Activated CD4-positive, alpha-beta T cell treated with anti-CD3 and anti-CD28 coated beads, Interleukin-2, amount 50 U/mL, for 1 hour (primary cell): ENCODE measurements around the gene RSAD2.
"Not testable (repeated sequence)": the region's sequence is repeated elsewhere in the genome, so short reads cannot be mapped to it uniquely, and the experiment has no call there.

Experiments used
- DNase-seq: peaks from one replicate; pipeline ENCODE4 v3.0.0-alpha.2; 2020

RSAD2 gene

DNA sequence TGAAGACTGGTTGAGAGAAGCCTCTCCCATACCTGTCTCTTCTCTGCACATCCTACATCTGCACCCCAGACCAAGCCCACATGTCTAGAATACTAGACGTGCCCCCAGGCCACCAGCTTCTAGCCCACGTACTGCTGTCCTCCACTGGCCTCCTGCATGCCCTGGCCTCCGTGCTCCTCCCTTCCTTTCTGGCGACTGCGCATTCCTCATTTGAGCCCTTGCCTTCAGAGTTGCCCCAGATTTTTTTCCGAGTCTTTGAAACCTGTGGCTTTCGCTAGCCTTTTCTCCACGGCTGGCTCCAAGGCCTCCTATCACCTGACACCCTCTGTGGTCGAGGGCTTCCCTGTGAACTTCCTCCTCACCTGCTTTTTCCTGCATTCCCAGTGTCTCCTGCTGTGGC lies 50.9 kb downstream of the RSAD2 start:
- DNase-seq: no peak

DNA sequence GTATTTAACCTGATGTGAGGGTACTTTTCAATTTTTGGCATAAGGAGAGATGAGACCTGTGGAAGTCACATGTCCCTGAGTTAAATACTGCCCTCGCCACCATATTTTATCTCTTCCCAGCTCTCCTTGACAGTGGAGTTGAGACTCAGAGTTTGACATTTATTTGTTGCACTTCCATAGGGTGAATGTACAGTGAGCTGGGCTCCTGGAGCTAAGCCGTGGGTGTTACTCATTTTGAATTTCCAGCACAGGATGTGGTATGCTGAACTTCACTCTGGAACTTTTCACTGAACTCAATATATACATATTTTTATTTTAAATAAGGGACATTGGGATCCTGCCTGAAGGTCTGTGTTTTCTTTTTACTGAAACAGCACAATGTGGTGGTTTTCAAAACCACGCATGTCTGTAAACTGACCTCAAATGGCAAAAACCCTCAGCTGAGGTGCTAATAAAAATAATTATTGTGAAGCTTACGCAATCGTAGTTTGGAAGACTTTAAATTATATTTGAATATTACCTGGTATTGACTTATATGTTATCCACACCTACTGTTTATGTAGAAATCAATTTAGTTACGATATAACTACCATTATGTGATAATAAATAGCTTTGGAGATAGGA lies 51.7 kb downstream of the RSAD2 start:
- DNase-seq: no peak

DNA sequence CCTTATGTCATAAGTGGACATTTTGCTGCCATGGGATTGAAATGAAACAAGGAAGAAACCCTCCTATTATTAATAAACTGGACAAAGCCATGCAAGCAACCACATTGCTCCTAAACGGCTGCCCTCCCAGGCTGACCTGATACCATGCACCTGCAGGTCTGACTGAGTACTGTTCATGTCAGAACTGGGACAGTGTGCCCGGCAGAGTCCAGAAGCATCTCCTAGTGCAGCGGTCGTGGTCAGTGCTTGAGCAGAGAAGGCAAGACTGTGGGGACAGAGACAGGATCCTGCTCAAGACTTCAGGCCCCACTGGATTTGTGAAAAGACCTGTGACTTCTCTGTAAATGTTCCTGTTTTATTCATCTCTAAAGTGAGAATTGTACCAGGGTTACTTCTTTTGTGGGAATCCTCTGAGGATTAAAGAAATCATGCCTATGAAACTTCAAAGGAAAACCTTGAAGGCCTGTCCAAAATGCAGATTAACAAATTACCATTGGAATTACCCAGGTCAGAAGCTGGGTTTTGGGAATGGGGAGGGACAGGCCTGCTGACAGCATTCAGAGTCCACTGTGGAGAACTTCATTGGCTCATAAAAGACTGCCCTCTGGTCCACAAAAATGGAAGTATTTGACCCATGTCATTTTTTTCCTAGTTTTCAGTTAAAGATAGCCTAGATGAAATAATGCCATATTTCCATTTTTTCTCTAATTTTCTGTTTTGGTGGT lies 53.5 kb downstream of the RSAD2 start:
- no peak for DNase-seq

DNA sequence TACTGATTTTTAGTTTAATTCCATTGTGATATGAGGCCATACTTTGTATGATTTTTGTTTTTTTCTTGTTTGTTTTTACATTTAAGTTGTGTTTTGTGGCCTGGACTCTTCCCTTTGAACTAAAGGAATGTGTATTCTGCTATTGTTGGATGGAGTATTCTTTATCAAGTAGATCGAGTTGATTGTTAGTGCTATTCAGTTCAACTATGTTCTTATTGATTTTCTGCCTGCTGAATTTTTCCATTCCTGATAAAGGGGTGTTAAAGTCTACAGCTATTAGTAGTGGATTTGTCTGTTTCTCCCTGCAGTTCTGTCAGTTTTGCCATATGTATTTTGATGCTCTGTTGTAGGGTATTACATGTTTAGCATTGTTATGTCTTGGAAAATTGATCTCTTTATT lies 54.2 kb downstream of the RSAD2 start:
- no peak for DNase-seq

DNA sequence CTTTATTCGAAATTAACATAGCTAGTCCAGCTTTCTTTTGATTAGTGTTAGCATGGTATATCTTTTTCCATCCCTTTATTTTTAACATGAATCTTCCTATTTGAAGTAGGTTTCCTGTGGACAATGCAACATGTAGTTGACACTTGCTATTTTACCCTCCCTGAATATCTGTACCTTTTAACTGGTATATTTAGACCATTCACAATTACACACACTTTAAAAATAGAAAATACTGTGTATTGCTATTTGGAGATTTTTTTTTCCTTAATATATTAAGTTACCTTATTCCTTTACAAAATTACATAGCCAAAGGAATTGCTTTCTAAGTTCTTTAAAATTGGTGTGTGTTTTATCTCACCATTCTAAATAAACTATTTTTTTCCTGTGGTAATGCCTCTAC lies 54.6 kb downstream of the RSAD2 start:
- DNase-seq: no peak

DNA sequence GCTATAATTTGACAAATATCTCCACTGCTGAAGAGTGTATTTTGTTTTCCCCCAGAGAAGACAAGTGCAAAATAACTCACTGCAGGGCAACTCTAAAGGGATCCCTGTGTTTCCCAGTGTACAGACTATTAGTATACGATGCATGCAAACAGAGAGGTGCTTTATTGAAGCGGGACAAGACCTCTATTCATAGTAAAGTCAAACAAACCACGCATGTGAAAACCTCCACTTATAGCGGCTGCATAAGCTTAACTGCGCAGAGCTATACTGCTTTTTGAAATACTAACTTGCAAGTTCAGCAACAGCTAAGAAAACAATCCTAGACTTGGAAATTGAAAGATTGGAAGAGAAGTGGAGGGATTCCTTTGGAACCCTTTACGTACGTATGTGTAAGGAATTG lies 55.3 kb downstream of the RSAD2 start:
- DNase-seq: no peak

DNA sequence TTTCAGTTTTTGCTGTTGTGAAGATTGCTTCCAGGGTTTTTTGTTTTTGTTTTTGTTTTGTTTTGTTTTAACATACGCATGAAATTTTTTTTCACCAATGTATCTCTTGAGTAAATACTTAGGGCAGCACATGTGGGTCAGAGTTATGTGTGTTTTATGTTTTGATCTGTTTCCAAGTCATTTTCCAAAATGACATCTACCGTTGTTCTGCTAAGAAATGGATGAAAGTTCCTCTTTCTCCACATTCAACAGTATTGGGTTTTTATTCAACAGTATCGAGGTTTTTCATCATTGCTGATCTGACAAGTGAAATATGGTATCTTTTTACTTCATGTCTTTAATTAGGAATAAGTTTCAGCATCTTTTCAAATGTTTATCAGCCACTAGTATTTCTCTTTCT lies 56.3 kb downstream of the RSAD2 start:
- no peak for DNase-seq

DNA sequence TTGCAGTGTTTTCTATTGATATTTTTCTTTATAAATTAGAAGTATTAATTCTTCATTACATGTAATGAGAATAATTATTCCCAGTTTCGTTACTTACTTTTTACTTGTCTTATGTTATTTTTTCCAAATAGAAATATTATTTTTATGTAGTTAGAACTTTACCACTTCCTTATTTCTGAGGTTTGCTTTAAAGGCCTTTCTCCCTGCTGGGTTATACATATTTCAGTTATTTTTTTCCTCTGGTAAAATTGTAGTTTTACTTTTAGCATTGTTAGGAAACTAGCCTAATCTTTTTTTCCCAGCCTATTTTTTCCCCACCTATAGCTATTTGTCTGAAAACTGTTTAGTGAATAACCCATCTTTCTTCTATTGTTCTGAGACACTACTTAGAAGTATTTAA lies 56.8 kb downstream of the RSAD2 start:
- no peak for DNase-seq

DNA sequence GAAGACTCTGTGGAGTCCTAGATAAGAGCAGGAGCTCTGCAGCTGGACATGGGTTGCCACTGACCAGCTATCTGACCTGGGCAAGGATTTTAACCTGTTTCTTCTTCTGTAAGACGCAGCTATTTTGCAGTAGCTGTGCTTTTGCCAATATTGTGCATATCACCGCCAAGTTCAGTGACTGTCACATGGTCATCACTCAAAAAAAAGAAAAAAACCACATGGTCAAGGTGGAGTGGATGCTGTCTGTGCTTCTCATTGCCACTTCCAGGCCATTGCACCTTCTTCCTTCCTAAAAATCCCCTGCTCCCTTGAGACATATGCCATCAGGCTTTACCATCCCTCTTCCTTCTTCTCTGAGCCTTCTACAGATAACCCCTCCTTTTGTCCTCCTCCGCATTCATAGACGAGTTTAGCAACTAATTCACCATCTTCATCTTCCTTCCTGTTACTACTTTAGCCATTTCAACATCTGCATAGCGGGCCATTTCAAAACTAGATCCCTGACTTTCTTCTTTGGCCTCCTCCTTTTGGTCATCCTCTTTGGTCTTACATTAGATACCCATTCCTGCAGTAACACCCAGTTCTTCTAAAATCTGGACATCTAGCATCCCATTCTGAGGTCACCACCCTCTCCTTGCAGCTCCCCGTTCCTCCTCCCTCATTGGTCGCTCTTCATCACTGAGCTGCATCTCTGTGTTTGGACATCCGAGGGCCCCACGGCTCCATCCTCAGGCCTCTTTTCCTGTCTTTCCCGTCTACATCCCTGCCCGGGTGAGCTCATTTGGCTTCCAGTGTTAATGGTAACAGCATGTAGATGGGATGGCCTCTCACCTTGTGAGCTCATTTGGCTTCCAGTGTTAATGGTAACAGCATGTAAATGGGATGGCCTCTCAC lies 57.4 kb downstream of the RSAD2 start:
- DNase-seq: no peak

DNA sequence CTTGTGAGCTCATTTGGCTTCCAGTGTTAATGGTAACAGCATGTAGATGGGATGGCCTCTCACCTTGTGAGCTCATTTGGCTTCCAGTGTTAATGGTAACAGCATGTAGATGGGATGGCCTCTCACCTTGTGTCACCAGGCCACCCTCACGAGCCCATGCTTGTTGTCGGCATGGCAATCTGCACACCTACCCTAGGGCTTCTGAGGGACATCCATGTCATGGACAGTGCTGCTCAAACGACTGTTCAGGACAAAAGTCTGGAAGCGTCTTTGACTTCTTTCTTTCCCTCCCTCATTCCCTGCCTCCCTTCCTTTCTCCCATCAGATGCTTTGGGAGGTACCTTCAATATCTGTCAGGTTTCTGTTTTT lies 58.1 kb downstream of the RSAD2 start:
- DNase-seq: not testable (repeated sequence)

DNA sequence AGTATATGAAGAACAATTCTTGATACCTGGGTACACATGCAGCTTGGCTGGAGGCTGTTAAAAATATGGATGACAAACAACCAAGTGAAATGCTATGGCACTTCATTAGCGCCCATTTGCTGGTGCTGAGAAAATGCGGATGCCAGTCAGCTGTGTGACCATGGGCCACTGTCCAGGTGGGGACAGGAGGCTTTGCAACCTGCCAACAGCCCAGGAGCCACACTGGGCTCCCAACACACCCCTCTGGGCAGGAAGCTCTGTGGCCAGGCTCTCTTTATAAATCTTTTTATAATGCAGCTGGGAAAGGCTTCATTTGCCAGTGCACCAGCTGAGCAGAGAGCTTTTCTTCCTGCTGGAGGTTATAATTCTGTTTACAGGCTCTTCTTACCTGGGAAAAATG lies 59.6 kb downstream of the RSAD2 start:
- no peak for DNase-seq

DNA sequence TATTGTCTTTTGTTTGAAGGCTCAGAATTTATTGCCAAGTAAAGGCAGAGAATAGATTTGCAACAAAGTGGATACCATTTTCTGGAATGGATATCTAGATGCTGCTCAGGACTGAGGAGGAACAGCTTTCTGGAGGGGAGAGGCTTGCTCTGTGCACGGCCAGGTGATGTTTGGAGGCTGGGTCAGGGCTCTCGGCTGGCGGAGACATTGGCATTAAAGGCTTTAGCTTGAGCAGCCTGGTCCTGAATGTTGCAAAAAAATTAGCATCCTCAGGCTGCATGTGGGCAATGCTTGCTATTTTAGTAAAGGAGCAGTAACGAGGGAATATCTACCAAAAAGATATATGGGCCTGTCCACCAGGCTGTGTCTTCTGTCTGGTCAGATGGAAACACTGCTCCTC lies 60.0 kb downstream of the RSAD2 start:
- DNase-seq: no peak

DNA sequence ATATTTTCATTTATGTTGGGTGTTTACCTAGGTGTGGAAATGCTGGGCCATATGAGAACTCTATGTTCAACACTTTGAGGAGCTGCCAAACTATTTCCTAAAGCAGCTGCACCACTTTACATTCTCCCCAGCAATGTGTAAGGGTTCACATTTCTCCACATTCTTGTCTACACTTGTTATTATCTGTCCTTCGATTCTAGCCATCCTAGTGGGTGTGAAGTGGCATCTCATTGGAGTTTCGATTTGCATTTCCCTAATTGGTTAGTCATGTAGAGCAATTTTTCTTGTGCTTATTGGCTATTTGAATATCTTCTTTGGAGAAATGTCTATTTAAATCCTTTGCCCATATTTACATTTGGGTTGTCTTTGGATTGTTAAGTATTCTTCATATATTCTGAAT lies 61.5 kb downstream of the RSAD2 start:
- DNase-seq: no peak

DNA sequence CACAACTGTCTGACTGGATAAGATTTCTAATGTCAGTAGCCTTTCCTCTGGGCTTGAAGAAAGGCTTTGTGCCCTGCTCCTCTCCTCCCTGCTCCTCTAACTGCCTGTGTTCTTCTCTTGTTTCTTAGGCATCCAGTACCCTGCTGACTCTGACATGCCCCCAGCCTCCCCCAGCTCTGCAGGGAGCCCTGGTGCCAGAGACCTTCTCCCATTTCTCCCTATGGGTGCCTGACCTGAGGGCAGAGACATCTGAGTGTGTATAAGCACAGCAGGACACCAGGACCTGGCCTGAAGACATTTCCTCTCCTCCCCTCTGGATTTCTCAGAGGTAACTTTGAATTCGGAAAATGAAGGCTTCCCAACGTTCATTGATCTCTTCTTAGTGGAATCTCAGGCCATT lies 63.2 kb downstream of the RSAD2 start:
- no peak for DNase-seq

DNA sequence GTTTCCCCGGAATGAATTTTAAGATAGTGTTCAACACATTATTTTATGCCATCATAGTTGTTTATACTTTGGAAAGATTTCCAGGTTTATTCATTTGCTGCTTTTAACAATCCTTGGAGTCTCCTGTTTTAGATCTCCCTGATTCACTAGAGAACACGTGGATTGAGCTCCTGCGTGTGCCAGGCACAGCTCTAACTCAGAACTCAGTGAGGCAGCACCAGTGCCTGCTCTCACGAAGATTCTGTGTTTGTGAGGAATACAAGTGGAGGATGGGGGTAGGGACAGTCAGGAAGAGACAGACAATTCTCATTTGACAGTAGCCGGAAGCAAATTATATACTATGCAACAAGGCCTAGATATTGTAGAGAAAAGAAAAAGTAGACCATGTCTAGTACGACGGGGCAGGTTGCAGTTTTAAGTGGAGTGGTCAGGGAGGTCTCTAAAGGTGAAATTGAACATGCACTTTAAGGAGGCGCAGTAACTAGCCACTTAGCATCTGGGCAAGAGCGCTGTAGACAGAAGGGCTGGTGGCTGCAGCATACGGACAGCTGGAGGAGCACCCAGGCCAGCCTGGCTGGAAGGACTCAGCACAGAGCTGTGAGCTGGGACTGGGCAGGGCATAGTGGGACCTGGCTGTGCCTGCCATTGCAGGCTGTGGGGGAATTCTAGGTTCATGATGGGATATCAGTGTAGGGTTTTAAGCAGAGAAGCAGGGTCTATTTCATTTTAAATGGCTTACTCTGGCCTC lies 63.9 kb downstream of the RSAD2 start:
- no peak for DNase-seq

DNA sequence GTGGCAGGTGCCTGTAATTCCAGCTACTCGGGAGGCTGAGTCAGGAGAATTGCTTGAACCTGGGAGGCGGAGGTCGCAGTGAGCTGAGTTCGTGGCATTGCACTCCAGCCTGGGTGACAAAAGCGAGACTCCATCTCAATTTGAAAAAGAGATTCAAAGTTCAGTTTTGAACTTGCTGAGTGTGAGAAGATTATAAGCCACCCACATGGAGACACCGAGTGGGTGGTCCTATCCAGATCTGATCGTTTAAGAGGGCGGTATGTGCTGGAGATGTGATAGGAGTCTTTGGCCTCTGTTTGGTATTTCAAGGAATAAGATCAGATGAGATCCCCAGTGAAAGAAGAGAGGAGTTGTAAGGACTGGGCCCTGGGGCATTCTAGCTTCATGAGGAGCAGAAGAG lies 65.3 kb downstream of the RSAD2 start:
- no peak for DNase-seq

DNA sequence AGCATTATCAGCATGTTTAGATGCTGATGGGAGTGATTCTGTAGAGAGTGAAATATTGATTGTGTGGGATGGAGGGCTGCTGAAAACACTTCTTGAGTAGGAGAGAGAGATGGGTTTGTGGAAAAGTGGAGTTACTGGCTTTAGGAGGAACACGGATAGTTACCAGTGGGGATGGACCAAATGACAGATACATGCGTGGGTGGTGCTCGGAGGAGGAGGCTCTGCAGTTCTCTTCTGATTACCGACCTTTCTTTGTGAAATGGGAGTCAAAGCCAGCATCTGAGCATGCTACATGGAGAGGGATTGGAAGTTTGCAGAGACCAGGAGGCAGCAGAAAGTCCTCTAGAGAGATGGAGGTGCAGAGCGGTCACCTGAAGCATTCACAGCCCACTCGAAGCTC lies 65.9 kb downstream of the RSAD2 start:
- DNase-seq: no peak

DNA sequence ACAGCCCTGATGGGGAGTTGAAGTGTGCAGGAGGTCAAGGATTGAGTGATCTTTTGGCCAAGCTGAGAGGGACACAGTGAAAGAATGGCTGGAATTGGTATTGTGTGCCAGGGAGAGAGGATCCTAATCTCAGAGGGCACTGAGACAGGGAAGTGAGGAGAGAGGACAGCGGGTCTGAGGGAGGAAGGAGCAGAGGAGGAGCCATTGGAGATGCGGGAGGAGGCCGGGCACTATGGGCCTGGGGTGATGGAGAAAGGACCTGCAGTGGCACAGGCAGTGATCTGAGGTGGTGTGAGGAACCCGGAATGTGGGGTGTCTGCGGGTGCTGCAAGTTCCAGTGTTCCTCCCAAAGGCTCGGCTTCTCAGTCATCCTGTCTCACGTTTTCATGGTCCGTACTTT lies 66.4 kb downstream of the RSAD2 start:
- no peak for DNase-seq

DNA sequence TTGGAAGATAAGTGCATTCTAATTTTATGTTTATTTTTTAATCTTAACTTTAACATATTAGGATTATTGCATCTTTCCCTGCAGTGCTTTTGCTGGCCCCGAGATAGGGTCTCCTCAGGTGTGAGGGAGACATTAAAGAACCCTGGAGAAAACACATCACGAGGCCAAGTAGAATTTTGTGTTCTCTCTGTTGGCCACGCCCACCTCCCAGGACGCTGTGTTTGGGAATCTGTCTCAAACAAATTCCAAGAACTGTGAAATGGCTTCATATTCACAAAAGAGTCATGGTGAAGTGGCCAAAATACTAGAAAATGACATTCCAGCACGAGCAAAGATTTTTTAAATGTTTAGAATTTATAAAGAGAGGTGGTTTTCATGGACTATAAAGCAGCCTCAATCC lies 67.0 kb downstream of the RSAD2 start:
- no peak for DNase-seq

DNA sequence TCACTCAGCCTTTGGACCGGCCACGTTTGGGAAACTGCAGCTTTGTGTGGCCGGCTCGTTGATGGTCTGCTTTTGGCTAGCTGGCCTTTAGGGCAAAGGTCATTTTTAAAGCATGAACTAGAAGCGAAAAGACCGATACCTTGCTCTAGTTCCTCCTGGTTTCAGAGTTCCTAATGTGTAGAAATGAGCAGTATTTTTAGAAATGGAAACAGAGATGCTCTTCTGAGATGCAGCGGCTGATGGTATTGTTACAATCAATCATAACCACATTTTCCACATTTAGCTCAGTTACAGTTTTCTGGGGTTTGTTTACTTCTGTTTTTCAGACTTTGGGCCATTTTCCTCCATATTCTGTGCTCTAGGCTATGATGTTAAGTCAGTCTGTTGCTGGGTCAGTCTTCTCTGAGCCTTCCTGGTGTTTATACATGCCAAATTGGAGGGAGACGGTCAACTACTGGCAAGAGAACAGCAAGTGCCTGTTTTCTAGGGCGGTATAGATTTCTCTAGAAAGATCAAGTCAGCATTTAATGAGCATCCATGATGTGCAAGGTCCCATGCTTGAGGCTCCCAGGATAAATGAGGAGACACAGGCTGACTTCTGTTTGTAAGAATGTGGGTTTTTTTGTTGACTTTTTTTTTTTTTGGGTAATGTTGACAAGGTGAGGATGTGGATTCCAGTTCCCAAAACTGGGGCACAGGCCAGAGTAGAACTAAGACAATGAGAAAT lies 67.7 kb downstream of the RSAD2 start:
- no peak for DNase-seq

DNA sequence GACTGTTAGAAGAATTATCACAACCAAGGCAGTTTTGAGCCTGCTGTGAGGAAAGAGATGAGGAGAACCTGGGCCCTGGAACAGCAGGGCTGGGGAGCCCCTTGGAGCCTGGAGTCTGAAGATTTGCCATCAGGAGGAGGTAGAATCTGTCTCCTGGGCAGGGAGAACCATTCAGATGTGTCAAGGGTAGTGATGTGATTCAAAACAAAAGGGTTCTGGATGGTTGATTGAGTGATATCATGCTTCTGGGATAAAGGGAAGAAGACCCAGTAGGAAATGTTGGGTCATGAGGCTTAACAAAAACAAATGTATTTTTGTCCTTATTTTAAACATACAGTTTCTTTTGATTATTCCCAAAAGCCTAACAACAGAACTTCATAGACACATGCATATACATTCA lies 68.2 kb downstream of the RSAD2 start:
- no peak for DNase-seq

DNA sequence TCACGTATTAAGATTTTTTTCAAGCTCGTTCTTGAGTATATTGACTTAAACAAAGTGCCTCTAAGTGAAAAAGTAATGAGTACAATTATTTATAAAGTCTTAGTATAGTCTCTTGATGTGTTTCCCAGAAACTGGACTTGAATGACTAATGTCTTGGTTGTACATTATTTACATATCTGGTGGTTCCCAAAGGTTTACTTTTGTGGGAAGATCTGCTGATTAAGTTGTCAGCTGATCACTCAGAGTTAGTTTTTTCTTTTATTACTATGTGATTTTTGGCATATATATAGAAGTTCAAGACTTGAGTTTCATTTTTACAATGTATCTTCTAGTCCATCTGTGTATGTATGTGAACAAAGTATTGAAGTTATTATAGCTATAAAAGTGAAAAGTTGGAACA lies 69.1 kb downstream of the RSAD2 start:
- DNase-seq: no peak
